HepG2 (cell line): ENCODE data around the gene STIP1. TPM values are rescaled to one million over a fixed set of nuclear protein-coding genes. Genes with fewer than 3 reads are reported as not detected.

ENCODE experiments used
- ATF7 ChIP-seq, 2 experiments: fragments of 450-650 bp in 1 of 2; sonication (generic) in 1 of 2; formaldehyde crosslinking in 1 of 2; IDR thresholded peaks; 2 replicates each; pipeline versions ENCODE4 v1.4.0 to v1.6.1; 2016 to 2020; ENCODE audit warnings: antibody characterized with exemption in 1 of 2, mild to moderate bottlenecking in 1 of 2, missing genetic modification reagents in 1 of 2
- BRCA1 ChIP-seq: sonication (generic); formaldehyde crosslinking; IDR thresholded peaks from 2 replicates; pipeline ENCODE4 v1.4.0; 2020; ENCODE audit warnings: missing genetic modification reagents
- CC2D1A ChIP-seq: sonication (generic); formaldehyde crosslinking; IDR thresholded peaks from 2 replicates; pipeline ENCODE4 v1.8.1; 2023; ENCODE audit warnings: mild to moderate bottlenecking, missing genetic modification reagents
- DZIP1 ChIP-seq: sonication (generic); formaldehyde crosslinking; IDR thresholded peaks from 2 replicates; pipeline ENCODE4 v1.5.0; 2020; ENCODE audit warnings: mild to moderate bottlenecking, missing genetic modification reagents
- FOXP1 ChIP-seq, 2 experiments: fragments of 450-650 bp in 1 of 2; IDR thresholded peaks; 2 replicates each; pipeline ENCODE4 v1.6.1; 2017 to 2018; ENCODE audit warnings: antibody characterized with exemption in 1 of 2
- JUN ChIP-seq: sonication (generic); formaldehyde crosslinking; IDR thresholded peaks from 2 replicates; pipeline ENCODE4 v1.4.0; 2020; ENCODE audit warnings: mild to moderate bottlenecking, missing genetic modification reagents
- KMT2A ChIP-seq: sonication (generic); formaldehyde crosslinking; IDR thresholded peaks from 2 replicates; pipeline ENCODE4 v1.4.0; 2020; ENCODE audit warnings: missing genetic modification reagents
- MYC ChIP-seq: sonication (generic); formaldehyde crosslinking; IDR thresholded peaks from 2 replicates; pipeline ENCODE4 v1.9.0; 2021; ENCODE audit warnings: missing genetic modification reagents, borderline replicate concordance
- PATZ1 ChIP-seq: sonication (generic); formaldehyde crosslinking; IDR thresholded peaks from 2 replicates; pipeline ENCODE4 v1.4.0; 2020; ENCODE audit warnings: missing genetic modification reagents
- RBAK ChIP-seq: sonication (generic); formaldehyde crosslinking; IDR thresholded peaks from 2 replicates; pipeline ENCODE4 v1.5.1; 2020; ENCODE audit warnings: mild to moderate bottlenecking, missing genetic modification reagents
- ZEB1 ChIP-seq: IDR thresholded peaks from 2 replicates; pipeline ENCODE4 v1.6.1; 2012; ENCODE audit warnings: mild to moderate bottlenecking, low read depth, inconsistent platforms; ENCODE audit not compliant: insufficient replicate concordance
- ZNF318 ChIP-seq: sonication (generic); formaldehyde crosslinking; IDR thresholded peaks from 2 replicates; pipeline ENCODE4 v1.4.0; 2020; ENCODE audit warnings: mild to moderate bottlenecking, missing genetic modification reagents
- ZNF790 ChIP-seq: sonication (generic); formaldehyde crosslinking; IDR thresholded peaks from 2 replicates; pipeline ENCODE4 v1.8.0; 2022; ENCODE audit warnings: missing genetic modification reagents, mild to moderate bottlenecking, borderline replicate concordance
- polyA plus RNA-seq, 8 experiments: library from polyadenylated mRNA; depleted of rRNA in 3 of 8; stranded (reverse) in 7 of 8; unstranded in 1 of 8; fragments of >200 nt; fragmentation: Illumina TruSeq in 4 of 8; extraction: Trizol in 4 of 8; gene quantifications; 2 replicates each; pipeline versions ENCODE4 v1.2.1 to v1.2.3, GENCODE V29; 2011 to 2016; ENCODE audit warnings: low read depth in 4 of 8, missing spikeins in 1 of 8, mixed read lengths in 1 of 8; ENCODE audit not compliant: insufficient read depth in 1 of 8
- total RNA-seq, 5 experiments: library from RNA; depleted of rRNA; stranded (reverse); fragments of >200 nt; fragmentation: Illumina TruSeq; extraction: Trizol; gene quantifications; 2 replicates each; pipeline ENCODE4 v1.2.3, GENCODE V29; 2016; ENCODE audit warnings: low read depth in 1 of 5

Gene STIP1
- total and polyA plus RNA-seq, 2 of the 13 experiments (the other 11 are each of a cell fraction or from before 2014, with no cell fraction given) = 81.1 to 217 TPM

- TF ChIP-seq ZNF318 = no peak
- TF ChIP-seq FOXP1 (IDR thresholded peaks at IDR 0.05) = no peak
- no peak for TF ChIP-seq FOXP1 (CRISPR knock-in tag; IDR thresholded peaks at IDR 0.05)
- no peak for TF ChIP-seq ZEB1
- TF ChIP-seq RBAK (CRISPR knock-in tag) = no peak
- peak; percentile 27 for TF ChIP-seq PATZ1 (CRISPR knock-in tag)
- no peak for TF ChIP-seq JUN (CRISPR knock-in tag)
- peak; percentile 87 for TF ChIP-seq MYC (CRISPR knock-in tag)
- no peak for TF ChIP-seq BRCA1
- no peak for TF ChIP-seq CC2D1A (CRISPR knock-in tag)
- TF ChIP-seq ZNF790 = no peak; the same call in 1 of the 2 replicates
- no peak for TF ChIP-seq KMT2A (CRISPR knock-in tag)
- no peak for TF ChIP-seq DZIP1 (CRISPR knock-in tag)
- TF ChIP-seq ATF7 (IDR thresholded peaks at IDR 0.05) = no peak
- no peak for TF ChIP-seq ATF7 (CRISPR knock-in tag; IDR thresholded peaks at IDR 0.05)
Observed at GRCh38 chr11:64246871-64247728, 61.1 kb downstream of the STIP1 start, which contains the start of gene PPP1R14B (continued).
